ENCODE data around the gene GPR78. TPM values are rescaled to one million over a fixed set of nuclear protein-coding genes. Genes with fewer than 3 reads are reported as not detected.

The GPR78 gene
- total and polyA plus RNA-seq, 4 donors = 0.05 to 0.28 TPM; not detected in 2

DNA sequence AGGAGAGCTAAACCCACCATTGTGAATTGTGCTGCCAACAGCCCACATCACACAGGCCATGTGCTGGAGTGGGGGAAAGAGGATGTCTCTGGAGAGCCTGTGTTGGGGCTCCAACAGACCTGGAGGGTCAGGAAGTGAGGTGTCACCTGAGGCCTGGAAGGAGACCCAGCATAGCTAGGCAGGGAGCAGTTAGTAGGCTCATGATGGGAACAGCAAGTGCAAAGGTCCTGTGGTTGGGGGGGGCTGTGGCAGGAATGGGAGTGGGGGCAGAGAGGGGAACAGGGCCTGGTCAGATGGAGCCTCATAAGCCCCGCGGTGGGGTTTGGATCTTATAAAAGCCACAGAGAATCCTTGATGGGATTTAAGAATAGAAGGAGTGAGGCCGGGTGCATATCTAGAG lies 35.9 kb upstream of the GPR78 start:
- 93 to 94% methylated on average over 3 of the region's 3 CpGs for WGBS, 2 donors
- H3K9ac ChIP-seq (ENCODE audit: insufficient read depth in 1 of 2, low read length in 2 of 2) = no peak overlapping the region
- H3K27ac ChIP-seq (ENCODE audit: low read depth in 1 of 2, low read length in 1 of 2) = no peak overlapping the region
- TF ChIP-seq, protein P1, sequence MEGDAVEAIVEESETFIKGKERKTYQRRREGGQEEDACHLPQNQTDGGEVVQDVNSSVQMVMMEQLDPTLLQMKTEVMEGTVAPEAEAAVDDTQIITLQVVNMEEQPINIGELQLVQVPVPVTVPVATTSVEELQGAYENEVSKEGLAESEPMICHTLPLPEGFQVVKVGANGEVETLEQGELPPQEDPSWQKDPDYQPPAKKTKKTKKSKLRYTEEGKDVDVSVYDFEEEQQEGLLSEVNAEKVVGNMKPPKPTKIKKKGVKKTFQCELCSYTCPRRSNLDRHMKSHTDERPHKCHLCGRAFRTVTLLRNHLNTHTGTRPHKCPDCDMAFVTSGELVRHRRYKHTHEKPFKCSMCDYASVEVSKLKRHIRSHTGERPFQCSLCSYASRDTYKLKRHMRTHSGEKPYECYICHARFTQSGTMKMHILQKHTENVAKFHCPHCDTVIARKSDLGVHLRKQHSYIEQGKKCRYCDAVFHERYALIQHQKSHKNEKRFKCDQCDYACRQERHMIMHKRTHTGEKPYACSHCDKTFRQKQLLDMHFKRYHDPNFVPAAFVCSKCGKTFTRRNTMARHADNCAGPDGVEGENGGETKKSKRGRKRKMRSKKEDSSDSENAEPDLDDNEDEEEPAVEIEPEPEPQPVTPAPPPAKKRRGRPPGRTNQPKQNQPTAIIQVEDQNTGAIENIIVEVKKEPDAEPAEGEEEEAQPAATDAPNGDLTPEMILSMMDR (IDR thresholded peaks at IDR 0.05; ENCODE audit: control extremely low read depth, extremely low read depth) = no peak
- no peaks in the 10 kb centered on the region for H3K27me3 ChIP-seq (ENCODE audit: control insufficient read depth in 3 of 3, insufficient read depth in 3 of 3, low read length in 2 of 3)
- no peaks in the 10 kb centered on the region for H3K9me3 ChIP-seq (ENCODE audit: control insufficient read depth in 4 of 4, insufficient read depth in 3 of 4, low read length in 3 of 4)
- ATAC-seq (ENCODE audit: insufficient read depth, low FRiP score) (no peak), DNase-seq (no peak)
- no peaks in the 10 kb centered on the region for H3K36me3 ChIP-seq (ENCODE audit: control insufficient read depth in 4 of 4, insufficient read depth in 4 of 4, low read length in 4 of 4)
- peaks cover 0 to 4% (median 0%) of the 10 kb centered on the region in 5 donors for H3K4me1 ChIP-seq (ENCODE audit: control insufficient read depth in 5 of 5, insufficient read depth in 5 of 5, low read length in 5 of 5)
- H3K4me3 ChIP-seq = no peak overlapping the region

DNA sequence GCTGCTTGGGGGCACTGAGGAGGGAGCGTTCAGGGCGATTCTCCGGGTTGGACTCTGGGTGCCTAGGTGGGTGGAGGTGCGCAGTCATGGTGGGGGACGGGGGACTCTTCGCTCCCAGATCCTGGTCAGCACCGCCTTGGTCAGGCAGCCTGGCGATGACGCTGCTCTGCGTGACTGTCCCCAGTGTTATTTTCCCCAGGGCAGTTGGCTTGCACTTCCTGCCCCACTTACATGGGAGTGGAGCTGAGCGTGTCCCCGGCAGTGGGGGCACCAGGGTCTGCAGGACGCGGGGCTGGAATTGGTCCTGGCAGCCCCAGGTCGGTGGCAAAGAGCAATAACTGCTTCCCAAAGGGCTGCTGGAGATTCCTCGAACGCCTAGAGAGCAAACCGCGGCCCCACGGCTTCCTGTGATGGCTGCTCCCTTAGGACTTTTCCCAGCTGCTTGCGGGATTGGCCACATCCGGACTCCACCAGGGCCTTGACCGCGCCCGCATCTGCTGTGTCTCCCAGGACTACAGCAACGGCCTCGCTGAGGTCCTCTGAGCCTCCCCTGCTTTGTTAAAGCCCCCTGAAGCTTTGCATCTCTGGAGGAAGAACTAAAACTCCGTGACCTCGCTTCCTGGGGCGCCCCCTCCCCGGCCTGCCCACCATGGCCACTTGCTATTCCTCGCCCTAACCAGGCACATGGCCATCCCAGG lies 35.3 kb upstream of the GPR78 start:
- 76 to 85% methylated on average over 32 of the region's 32 CpGs for WGBS, 2 donors
- Histone ChIP-seq H3K4me1 (ENCODE audit: control insufficient read depth in 5 of 5, insufficient read depth in 5 of 5, low read length in 5 of 5) (peaks cover 0 to 4% (median 0%) of the 10 kb centered on the region in 5 donors), H3K9me3 (ENCODE audit: control insufficient read depth in 4 of 4, insufficient read depth in 3 of 4, low read length in 3 of 4) (no peaks in the 10 kb centered on the region), H3K9ac (ENCODE audit: insufficient read depth in 1 of 2, low read length in 2 of 2) (no peak overlapping the region), H3K36me3 (ENCODE audit: control insufficient read depth in 4 of 4, insufficient read depth in 4 of 4, low read length in 4 of 4) (no peaks in the 10 kb centered on the region), H3K27ac (ENCODE audit: low read depth in 1 of 2, low read length in 1 of 2) (no peak overlapping the region), H3K27me3 (ENCODE audit: control insufficient read depth in 3 of 3, insufficient read depth in 3 of 3, low read length in 2 of 3) (no peaks in the 10 kb centered on the region), H3K4me3 (no peak overlapping the region)
- TF ChIP-seq, protein P1 (IDR thresholded peaks at IDR 0.05; ENCODE audit: control extremely low read depth, extremely low read depth) = no peak
- ATAC-seq (ENCODE audit: insufficient read depth, low FRiP score) (no peak), DNase-seq (peak in 2 of 3 donors; percentile 10 to 26)

DNA sequence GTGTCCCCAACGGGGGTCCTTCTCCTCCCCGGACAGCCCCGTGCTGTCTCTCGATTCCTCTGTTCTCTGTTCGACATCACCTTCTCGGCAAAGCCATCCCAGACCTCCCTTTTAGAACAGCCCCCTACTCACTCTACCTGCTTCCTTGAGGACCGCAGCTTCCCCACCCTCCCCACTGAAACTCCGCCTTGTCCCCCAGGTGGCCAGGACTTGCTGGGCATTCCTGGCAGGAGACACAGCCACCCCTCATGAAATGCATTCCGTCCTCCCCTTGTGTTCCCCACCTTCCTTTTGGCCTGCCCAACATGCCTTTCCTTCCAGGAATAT lies 34.8 kb upstream of the GPR78 start:
- 69 to 81% methylated on average over 8 to 9 of the region's 9 CpGs for WGBS, 2 donors

More for the DNA sequence above, 34.8 kb upstream of the GPR78 start:
- H3K27me3 ChIP-seq (ENCODE audit: control insufficient read depth in 3 of 3, insufficient read depth in 3 of 3, low read length in 2 of 3) = no peaks in the 10 kb centered on the region
- no peak overlapping the region for H3K27ac ChIP-seq (ENCODE audit: low read depth in 1 of 2, low read length in 1 of 2)
- ATAC-seq (ENCODE audit: insufficient read depth, low FRiP score) = no peak
- H3K9ac ChIP-seq (ENCODE audit: insufficient read depth in 1 of 2, low read length in 2 of 2) = no peak overlapping the region
- no peaks in the 10 kb centered on the region for H3K9me3 ChIP-seq (ENCODE audit: control insufficient read depth in 4 of 4, insufficient read depth in 3 of 4, low read length in 3 of 4)
- no peak for DNase-seq
- peaks cover 0 to 4% (median 0%) of the 10 kb centered on the region in 5 donors for H3K4me1 ChIP-seq (ENCODE audit: control insufficient read depth in 5 of 5, insufficient read depth in 5 of 5, low read length in 5 of 5)
- H3K36me3 ChIP-seq (ENCODE audit: control insufficient read depth in 4 of 4, insufficient read depth in 4 of 4, low read length in 4 of 4) = no peaks in the 10 kb centered on the region
- TF ChIP-seq, protein P1 (IDR thresholded peaks at IDR 0.05; ENCODE audit: control extremely low read depth, extremely low read depth) = no peak
- no peak overlapping the region for H3K4me3 ChIP-seq
